ENCODE data around the gene MAP3K8.
A peak's percentile ranks its signal among the peaks of the same experiment; 100 is the strongest.

Gene MAP3K8

DNA sequence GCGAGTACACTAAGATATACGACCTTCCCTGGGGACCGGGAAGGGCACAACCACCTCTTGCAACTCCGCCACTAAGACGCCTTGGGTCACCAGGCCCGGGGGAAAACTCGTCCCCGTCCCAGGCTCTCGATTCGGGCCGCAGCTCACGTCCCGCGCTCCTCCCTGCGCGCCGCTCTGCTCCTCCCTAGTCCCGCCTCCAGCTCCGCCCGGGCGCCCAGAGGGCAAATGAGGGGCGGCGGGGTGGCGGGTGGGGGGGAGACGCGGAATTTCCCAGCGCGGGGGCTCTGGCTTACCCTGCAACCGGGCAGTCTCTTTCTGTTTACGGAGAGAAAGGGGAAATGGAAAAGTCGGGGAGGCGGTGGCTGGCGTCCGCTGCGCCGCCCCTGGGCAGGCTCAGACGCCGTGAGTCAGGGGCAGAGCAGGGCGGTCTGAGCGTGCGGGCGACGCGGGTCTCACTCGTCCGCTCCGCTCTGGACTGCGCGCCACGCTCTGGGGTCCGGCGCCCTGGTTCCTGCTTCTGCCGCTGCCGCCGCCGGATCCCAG, at the start of gene MAP3K8:
Gene MAP3K8, plus strand, starts transcription at position 455 of the 543 bp plus-strand sequence. CDS start 4,755 bp downstream, outside the sequence.
- DNase-seq, result peak; percentile 66

DNA sequence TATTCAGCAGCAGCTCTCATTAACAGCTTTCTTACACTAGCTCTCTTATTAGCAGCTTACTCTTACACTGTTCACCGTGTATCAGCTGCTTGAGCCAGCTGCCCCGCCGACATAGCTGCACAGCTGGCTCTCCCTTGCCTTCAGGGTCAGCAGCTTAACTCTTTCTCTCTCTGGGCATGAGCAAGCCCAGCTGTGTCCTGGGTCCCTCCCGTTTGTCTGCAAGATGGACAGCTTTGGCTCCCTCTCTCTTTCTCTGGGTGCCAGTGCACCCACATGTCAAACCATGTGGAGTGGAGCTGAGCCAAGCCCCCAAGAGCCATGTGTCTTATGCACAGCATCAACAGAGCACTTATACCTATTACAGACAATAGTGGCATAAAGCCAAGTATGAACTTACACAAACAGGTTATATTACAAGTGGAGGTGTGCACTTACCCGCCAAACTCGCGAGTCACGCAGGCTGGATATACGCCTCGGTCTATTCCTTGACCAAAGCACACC, 49.2 kb upstream of the MAP3K8 start:
- peak; percentile 6 for DNase-seq

GRCh38 chr10:30386801-30387588, 47.0 kb upstream of the MAP3K8 start:
- no peak for DNase-seq

- no peak for DNase-seq
Observed at GRCh38 chr10:30387646-30388243, 46.2 kb upstream of the MAP3K8 start.

DNA sequence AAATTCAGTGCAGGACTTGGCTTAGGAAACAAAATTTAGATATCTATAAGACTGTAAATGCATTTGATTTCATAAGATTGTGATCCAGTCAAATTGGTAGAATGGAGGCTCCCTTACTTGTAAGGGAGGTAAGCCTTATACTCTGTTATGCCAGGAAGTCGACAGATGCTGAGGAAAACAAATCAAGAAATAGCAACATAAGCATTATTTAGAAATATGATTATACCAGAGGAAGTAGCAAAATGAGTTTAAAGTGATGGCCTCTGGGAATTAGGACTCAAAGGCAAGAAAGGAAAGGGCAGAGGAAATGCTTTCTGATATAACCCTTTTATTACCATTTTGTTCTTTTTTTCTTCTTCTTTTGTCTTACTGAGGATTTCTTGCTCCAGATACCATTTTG, 44.4 kb upstream of the MAP3K8 start:
- DNase-seq, result no peak

- no peak for DNase-seq
Observed at GRCh38 chr10:30390207-30390606, 43.8 kb upstream of the MAP3K8 start.

GRCh38 chr10:30391266-30391665, 42.7 kb upstream of the MAP3K8 start:
- no peak for DNase-seq

DNA sequence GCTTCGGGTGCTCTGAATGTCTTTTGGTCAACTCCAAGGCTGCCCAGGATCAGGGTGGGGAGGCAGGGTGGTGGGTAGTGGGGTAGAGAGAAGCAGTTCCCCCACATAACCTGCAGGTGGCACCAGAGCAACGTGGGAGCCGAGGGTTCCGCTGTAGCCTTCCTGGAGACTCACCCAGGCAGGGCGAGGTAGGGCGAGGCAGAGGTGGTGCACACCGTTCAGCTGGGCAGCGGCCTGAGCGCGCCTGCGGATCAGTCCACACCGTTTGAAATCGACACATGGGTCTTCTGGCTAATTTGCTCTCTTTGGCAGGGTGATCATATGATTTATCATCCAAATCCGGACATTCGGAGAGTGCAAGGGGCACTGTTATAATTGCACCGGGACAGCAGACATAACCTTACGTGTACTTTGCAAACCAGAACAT, 41.4 kb upstream of the MAP3K8 start:
- peak; percentile 9 for DNase-seq

- no peak for DNase-seq
Observed at GRCh38 chr10:30396293-30396692, 37.7 kb upstream of the MAP3K8 start.

DNA sequence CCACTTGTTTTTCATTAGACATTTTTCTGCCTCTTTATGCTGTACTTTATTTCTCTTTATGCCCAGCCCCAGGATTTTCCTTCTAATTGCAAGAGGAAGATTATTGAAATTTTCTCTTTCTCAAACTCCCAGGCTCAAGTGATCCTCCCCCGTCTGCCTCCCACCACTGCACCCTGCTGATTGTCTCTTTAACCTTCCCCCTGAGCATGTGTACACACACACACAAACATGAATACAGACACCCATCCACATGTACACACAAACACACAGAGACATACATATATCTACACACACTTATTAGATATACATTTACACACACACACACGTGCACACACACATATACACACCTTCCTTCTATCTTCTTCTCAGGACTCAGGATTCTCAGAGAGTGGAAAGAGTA, 37.3 kb upstream of the MAP3K8 start:
- no peak for DNase-seq

- DNase-seq, result no peak
Observed at GRCh38 chr10:30398193-30398592, 35.8 kb upstream of the MAP3K8 start.

GRCh38 chr10:30398788-30399187, 35.2 kb upstream of the MAP3K8 start:
- DNase-seq, result no peak

GRCh38 chr10:30403494-30403893, 30.5 kb upstream of the MAP3K8 start:
- no peak for DNase-seq

GRCh38 chr10:30404540-30404939, 29.4 kb upstream of the MAP3K8 start:
- no peak for DNase-seq

GRCh38 chr10:30411263-30411662, 22.7 kb upstream of the MAP3K8 start:
- DNase-seq, result no peak

GRCh38 chr10:30412901-30413300, 21.1 kb upstream of the MAP3K8 start:
- DNase-seq, result no peak

- DNase-seq, result peak; percentile 53
Observed at GRCh38 chr10:30413996-30414576, 19.9 kb upstream of the MAP3K8 start.

DNA sequence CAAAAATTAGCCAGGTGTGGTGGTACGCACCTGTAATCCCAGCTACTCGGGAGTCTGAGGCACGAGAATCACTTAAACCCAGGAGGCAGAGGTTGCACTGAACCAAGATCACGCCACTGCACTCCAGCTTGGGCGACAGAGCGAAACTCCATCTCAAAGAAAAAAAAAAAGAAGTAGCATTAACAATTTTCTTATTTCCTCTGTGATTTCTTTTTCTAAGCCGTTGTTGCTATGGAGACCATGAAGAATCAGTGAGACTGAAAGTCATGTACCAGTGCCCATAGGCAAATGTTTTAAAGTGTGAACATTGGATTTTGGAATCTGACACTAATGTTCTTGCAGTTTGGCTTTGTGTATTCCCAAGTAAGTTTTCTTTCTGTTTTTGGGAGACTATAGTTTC, 18.4 kb upstream of the MAP3K8 start:
- DNase-seq, result no peak

DNA sequence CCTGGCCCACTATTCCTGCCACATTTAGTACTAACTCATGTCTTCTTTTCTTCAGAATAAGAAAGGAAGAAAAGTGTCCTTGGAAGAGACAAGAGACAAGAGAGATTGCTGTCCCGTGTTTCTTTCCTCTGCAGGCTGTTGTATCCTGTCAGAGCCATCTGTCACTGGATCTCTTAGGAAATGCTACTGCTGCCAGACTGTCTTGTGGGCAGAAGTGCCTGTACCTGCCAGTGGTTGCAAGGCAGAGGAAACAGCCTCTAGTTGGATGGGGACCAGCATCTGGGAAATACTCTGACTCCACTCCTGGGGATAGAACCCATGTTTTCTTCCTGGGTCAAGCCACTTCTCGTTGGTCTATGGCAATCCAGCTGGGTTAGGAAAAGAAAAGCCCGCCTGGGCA, 16.7 kb upstream of the MAP3K8 start:
- DNase-seq, result no peak

DNA sequence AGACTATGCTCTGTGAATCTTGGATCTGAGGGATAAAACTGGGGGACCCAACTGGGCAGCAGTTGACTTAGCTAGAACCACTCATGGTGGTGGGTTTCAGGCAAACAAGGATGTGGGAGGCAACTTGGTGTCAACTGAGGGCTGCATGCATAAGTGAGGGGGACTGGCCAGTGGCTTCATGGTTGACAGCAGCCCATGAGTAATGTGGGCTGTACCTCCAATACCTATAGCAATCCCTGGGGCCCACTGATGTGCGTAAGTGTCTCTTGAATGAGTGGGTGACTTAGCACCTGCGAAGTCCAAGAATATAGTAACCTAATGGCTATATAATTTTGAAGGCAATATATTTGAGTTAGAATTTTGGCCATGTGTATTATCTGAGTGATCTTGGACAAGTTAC, 13.7 kb upstream of the MAP3K8 start:
- no peak for DNase-seq

GRCh38 chr10:30420766-30421165, 13.2 kb upstream of the MAP3K8 start:
- DNase-seq, result no peak

DNA sequence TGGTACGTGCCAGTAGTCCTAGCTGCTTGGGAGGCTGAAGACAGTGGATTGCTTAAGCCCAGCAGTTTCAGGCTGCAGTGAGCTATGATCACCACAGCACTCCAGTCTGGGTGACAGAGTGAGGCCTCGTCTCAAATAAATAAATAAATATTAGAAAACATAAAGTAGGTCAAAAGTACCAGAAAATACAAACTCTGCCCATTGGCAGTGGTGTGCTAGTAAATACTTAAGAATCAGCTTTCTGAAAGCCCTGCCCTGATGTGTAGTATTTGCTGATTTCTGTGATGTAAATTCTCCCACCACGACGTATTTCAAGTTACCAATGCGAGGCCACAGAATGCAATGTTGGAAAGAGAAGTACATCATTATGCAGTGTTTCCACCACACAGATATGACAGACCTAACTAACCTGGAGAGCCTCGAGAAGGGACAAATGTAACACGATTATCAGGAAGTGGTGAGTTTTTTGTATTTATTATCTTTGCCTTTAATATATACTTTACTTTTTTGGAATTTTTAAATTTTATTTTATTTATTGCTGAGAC, 11.8 kb upstream of the MAP3K8 start:
- no peak for DNase-seq

- DNase-seq, result peak; percentile 36
Observed at GRCh38 chr10:30422981-30423654, 10.9 kb upstream of the MAP3K8 start.

All from amniotic stem cell (primary cell).